GM23338 (cell line): ENCODE data around the gene CACNB3. TPM values are rescaled to one million over a fixed set of nuclear protein-coding genes. Genes with fewer than 3 reads are reported as not detected.

Experiments
- ATAC-seq: fragments of 200-7000 bp; cut with Tn5 transposase; 3 replicates; pipeline ENCODE4 v1.9.1; 2020
- DNase-seq: peaks from one replicate; pipeline ENCODE4 v3.0.0-alpha.2; 2015; ENCODE audit warnings: low spot score
- H2AFZ ChIP-seq: fragments of 200-600 bp; sonication (generic); 2 replicates; pipeline ENCODE4 v1.8.0; 2016; ENCODE audit warnings: antibody characterized with exemption, mild to moderate bottlenecking, moderate library complexity
- H3F3A ChIP-seq: fragments of 200-600 bp; sonication (generic); replicated peaks from 2 replicates; pipeline ENCODE4 v1.8.0; 2017; ENCODE audit warnings: antibody characterized with exemption, mixed run types, low read depth
- H3K27ac ChIP-seq: fragments of 200-600 bp; sonication (generic); 2 replicates; pipeline ENCODE4 v1.6.1; 2016; ENCODE audit warnings: low read depth
- H3K27me3 ChIP-seq: fragments of 200-600 bp; sonication (generic); 2 replicates; pipeline ENCODE4 v1.8.0; 2016; ENCODE audit warnings: mild to moderate bottlenecking, mixed run types, moderate library complexity; ENCODE audit not compliant: insufficient read depth
- H3K36me3 ChIP-seq: fragments of 200-600 bp; sonication (generic); 2 replicates; pipeline ENCODE4 v1.8.0; 2016; ENCODE audit warnings: mild to moderate bottlenecking; ENCODE audit not compliant: insufficient read depth
- H3K4me1 ChIP-seq: fragments of 200-600 bp; sonication (generic); 2 replicates; pipeline ENCODE4 v1.8.0; 2016; ENCODE audit warnings: mild to moderate bottlenecking, moderate library complexity; ENCODE audit not compliant: insufficient read depth
- H3K4me2 ChIP-seq: fragments of 200-600 bp; sonication (generic); 2 replicates; pipeline ENCODE4 v1.7.1; 2017; ENCODE audit warnings: mixed run types
- H3K4me3 ChIP-seq: fragments of 200-600 bp; sonication (generic); 2 replicates; pipeline ENCODE4 v1.6.1; 2016; ENCODE audit warnings: mixed run types
- H3K79me2 ChIP-seq: fragments of 200-600 bp; sonication (generic); replicated peaks from 2 replicates; pipeline ENCODE4 v1.8.0; 2017; ENCODE audit warnings: mild to moderate bottlenecking; ENCODE audit not compliant: insufficient read depth
- H3K9me2 ChIP-seq: fragments of 200-600 bp; sonication (generic); 2 replicates; pipeline ENCODE4 v1.8.0; 2017; ENCODE audit not compliant: insufficient read depth
- H4K20me1 ChIP-seq: fragments of 200-600 bp; sonication (generic); replicated peaks from 2 replicates; pipeline ENCODE4 v1.8.0; 2017; ENCODE audit warnings: mild to moderate bottlenecking; ENCODE audit not compliant: insufficient read depth
- H3K27ac Mint-ChIP-seq: 2 replicates; pipeline ENCODE4 v1.8.0; 2020; ENCODE audit warnings: inconsistent platforms, mild to moderate bottlenecking, moderate library complexity, mixed read lengths
- H3K27me3 Mint-ChIP-seq: 3 replicates; pipeline ENCODE4 v1.8.0; 2022; ENCODE audit warnings: low read depth, mild to moderate bottlenecking, moderate library complexity, mixed read lengths, inconsistent platforms; ENCODE audit not compliant: insufficient read depth, poor library complexity
- H3K36me3 Mint-ChIP-seq: 3 replicates; pipeline ENCODE4 v1.8.0; 2021; ENCODE audit warnings: low read depth, mild to moderate bottlenecking, inconsistent platforms, moderate library complexity, mixed read lengths
- H3K4me1 Mint-ChIP-seq: 3 replicates; pipeline ENCODE4 v1.8.0; 2020; ENCODE audit warnings: mild to moderate bottlenecking, inconsistent platforms, mixed read lengths
- H3K4me3 Mint-ChIP-seq: 3 replicates; pipeline ENCODE4 v1.8.0; 2021; ENCODE audit warnings: moderate library complexity, mild to moderate bottlenecking, inconsistent platforms, mixed read lengths
- H3K9me3 Mint-ChIP-seq: 3 replicates; pipeline ENCODE4 v1.8.0; 2020; ENCODE audit warnings: moderate library complexity, mild to moderate bottlenecking, inconsistent platforms, mixed read lengths
- CREB1 ChIP-seq: fragments of 250-450 bp; sonication (Bioruptor Pico); IDR thresholded peaks from 2 replicates; pipeline ENCODE4 v1.5.0; 2020; ENCODE audit warnings: low read depth, mild to moderate bottlenecking, moderate library complexity
- EZH2 ChIP-seq: fragments of 200-600 bp; sonication (generic); IDR thresholded peaks from one replicate; pipeline ENCODE4 v1.8.0; 2017; ENCODE audit warnings: antibody characterized with exemption, mild to moderate bottlenecking, low read depth; ENCODE audit not compliant: unreplicated experiment
- EZH2phosphoT487 ChIP-seq: fragments of 200-600 bp; sonication (generic); IDR thresholded peaks from one replicate; pipeline ENCODE4 v1.8.1; 2018; ENCODE audit warnings: antibody characterized with exemption; ENCODE audit not compliant: unreplicated experiment
- JUNB ChIP-seq: IDR thresholded peaks from one replicate; pipeline ENCODE4 v1.6.1; 2016; ENCODE audit warnings: antibody characterized with exemption; ENCODE audit not compliant: unreplicated experiment
- NANOG ChIP-seq: IDR thresholded peaks from 2 replicates; pipeline ENCODE4 v1.6.1; 2016; ENCODE audit warnings: antibody characterized with exemption, borderline replicate concordance
- POLR2AphosphoS5 ChIP-seq: IDR thresholded peaks from 2 replicates; pipeline ENCODE4 v1.6.1; 2016; ENCODE audit warnings: antibody characterized with exemption, low read depth
- REST ChIP-seq: IDR thresholded peaks from one replicate; pipeline ENCODE4 v1.6.1; 2018; ENCODE audit warnings: antibody characterized with exemption; ENCODE audit not compliant: unreplicated experiment
- STAT1 ChIP-seq: IDR thresholded peaks from one replicate; pipeline ENCODE4 v1.6.1; 2016; ENCODE audit warnings: antibody characterized with exemption; ENCODE audit not compliant: unreplicated experiment
- ZNF114 ChIP-seq: fragments of 250-450 bp; sonication (Bioruptor Pico); IDR thresholded peaks from 2 replicates; pipeline ENCODE4 v1.5.0; 2020; ENCODE audit warnings: mild to moderate bottlenecking, moderate library complexity
- ZNF331 ChIP-seq: fragments of 250-450 bp; sonication (Bioruptor Pico); IDR thresholded peaks from 2 replicates; pipeline ENCODE4 v1.5.0; 2020; ENCODE audit warnings: low read depth, mild to moderate bottlenecking, moderate library complexity
- polyA plus RNA-seq: library from polyadenylated mRNA; unstranded; fragments of >200 nt; fragmentation: Nextera tagmentation; extraction: Ambion mirVana; gene quantifications from 2 replicates; pipeline ENCODE4 v1.2.1, GENCODE V29; 2016
- total RNA-seq: library from RNA; depleted of rRNA; stranded (reverse); fragments of >200 nt; shearing (Covaris generic); gene quantifications from 2 replicates; pipeline ENCODE4 v1.2.3, GENCODE V29; 2014
- TF ChIP-seq, protein P1 (sequence below), 2 experiments: fragments of 200-600 bp in 1 of 2; sonication (generic) in 1 of 2; conservative IDR thresholded peaks; 2 replicates each; pipeline versions ENCODE4 v1.5.1 to v1.6.1; 2016 to 2017; ENCODE audit warnings: antibody characterized with exemption in 2 of 2, low read depth in 2 of 2, mild to moderate bottlenecking in 2 of 2, moderate library complexity in 1 of 2
- TF ChIP-seq, protein P2 (sequence below): IDR thresholded peaks from 2 replicates; pipeline ENCODE4 v1.6.1; 2016; ENCODE audit warnings: antibody characterized with exemption
- TF ChIP-seq, protein P3 (sequence below): fragments of 250-450 bp; sonication (Bioruptor Pico); IDR thresholded peaks from 2 replicates; pipeline ENCODE4 v1.5.0; 2020; ENCODE audit warnings: mild to moderate bottlenecking, moderate library complexity

CACNB3 gene
- total and polyA plus RNA-seq, 2 experiments from 2014 or later, result 4.1 to 6.2 TPM

GRCh38 chr12:48779869-48780268, 38.4 kb upstream of the CACNB3 start:
- Histone ChIP-seq H3K4me1 (peaks cover 9% of the 10 kb centered on the region), H4K20me1 (no peaks in the 10 kb centered on the region), H3K79me2 (no peaks in the 10 kb centered on the region), H3K27me3 (no peaks in the 10 kb centered on the region), H3K27ac (no peak overlapping the region), H3K36me3 (no peaks in the 10 kb centered on the region), H3K4me2 (no peak overlapping the region), H2AFZ (no peak overlapping the region), H3K4me3 (no peak overlapping the region), H3K9me2 (no peaks in the 10 kb centered on the region), H3F3A (no peaks in the 10 kb centered on the region)
- ATAC-seq (no peak), DNase-seq (no peak)
- peaks cover 20% of the 10 kb centered on the region for H3K4me1 Mint-ChIP-seq
- no peak overlapping the region for H3K27ac Mint-ChIP-seq
- H3K27me3 Mint-ChIP-seq, result peaks cover 9% of the 10 kb centered on the region
- no peak for TF ChIP-seq EZH2phosphoT487
- TF ChIP-seq, protein P1, sequence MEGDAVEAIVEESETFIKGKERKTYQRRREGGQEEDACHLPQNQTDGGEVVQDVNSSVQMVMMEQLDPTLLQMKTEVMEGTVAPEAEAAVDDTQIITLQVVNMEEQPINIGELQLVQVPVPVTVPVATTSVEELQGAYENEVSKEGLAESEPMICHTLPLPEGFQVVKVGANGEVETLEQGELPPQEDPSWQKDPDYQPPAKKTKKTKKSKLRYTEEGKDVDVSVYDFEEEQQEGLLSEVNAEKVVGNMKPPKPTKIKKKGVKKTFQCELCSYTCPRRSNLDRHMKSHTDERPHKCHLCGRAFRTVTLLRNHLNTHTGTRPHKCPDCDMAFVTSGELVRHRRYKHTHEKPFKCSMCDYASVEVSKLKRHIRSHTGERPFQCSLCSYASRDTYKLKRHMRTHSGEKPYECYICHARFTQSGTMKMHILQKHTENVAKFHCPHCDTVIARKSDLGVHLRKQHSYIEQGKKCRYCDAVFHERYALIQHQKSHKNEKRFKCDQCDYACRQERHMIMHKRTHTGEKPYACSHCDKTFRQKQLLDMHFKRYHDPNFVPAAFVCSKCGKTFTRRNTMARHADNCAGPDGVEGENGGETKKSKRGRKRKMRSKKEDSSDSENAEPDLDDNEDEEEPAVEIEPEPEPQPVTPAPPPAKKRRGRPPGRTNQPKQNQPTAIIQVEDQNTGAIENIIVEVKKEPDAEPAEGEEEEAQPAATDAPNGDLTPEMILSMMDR (conservative IDR thresholded peaks at IDR 0.05; ENCODE audit: low read depth in 2 of 2), result no peak
- TF ChIP-seq JUNB, result no peak
- no peak for TF ChIP-seq REST
- TF ChIP-seq CREB1 (CRISPR knock-in tag), result no peak
- no peak for TF ChIP-seq STAT1
- TF ChIP-seq, protein P2, sequence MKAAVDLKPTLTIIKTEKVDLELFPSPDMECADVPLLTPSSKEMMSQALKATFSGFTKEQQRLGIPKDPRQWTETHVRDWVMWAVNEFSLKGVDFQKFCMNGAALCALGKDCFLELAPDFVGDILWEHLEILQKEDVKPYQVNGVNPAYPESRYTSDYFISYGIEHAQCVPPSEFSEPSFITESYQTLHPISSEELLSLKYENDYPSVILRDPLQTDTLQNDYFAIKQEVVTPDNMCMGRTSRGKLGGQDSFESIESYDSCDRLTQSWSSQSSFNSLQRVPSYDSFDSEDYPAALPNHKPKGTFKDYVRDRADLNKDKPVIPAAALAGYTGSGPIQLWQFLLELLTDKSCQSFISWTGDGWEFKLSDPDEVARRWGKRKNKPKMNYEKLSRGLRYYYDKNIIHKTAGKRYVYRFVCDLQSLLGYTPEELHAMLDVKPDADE, result no peak
- no peak for TF ChIP-seq ZNF331
- no peak for TF ChIP-seq NANOG
- no peak for TF ChIP-seq ZNF114 (CRISPR knock-in tag)
- TF ChIP-seq EZH2, result no peak
- TF ChIP-seq, protein P3, sequence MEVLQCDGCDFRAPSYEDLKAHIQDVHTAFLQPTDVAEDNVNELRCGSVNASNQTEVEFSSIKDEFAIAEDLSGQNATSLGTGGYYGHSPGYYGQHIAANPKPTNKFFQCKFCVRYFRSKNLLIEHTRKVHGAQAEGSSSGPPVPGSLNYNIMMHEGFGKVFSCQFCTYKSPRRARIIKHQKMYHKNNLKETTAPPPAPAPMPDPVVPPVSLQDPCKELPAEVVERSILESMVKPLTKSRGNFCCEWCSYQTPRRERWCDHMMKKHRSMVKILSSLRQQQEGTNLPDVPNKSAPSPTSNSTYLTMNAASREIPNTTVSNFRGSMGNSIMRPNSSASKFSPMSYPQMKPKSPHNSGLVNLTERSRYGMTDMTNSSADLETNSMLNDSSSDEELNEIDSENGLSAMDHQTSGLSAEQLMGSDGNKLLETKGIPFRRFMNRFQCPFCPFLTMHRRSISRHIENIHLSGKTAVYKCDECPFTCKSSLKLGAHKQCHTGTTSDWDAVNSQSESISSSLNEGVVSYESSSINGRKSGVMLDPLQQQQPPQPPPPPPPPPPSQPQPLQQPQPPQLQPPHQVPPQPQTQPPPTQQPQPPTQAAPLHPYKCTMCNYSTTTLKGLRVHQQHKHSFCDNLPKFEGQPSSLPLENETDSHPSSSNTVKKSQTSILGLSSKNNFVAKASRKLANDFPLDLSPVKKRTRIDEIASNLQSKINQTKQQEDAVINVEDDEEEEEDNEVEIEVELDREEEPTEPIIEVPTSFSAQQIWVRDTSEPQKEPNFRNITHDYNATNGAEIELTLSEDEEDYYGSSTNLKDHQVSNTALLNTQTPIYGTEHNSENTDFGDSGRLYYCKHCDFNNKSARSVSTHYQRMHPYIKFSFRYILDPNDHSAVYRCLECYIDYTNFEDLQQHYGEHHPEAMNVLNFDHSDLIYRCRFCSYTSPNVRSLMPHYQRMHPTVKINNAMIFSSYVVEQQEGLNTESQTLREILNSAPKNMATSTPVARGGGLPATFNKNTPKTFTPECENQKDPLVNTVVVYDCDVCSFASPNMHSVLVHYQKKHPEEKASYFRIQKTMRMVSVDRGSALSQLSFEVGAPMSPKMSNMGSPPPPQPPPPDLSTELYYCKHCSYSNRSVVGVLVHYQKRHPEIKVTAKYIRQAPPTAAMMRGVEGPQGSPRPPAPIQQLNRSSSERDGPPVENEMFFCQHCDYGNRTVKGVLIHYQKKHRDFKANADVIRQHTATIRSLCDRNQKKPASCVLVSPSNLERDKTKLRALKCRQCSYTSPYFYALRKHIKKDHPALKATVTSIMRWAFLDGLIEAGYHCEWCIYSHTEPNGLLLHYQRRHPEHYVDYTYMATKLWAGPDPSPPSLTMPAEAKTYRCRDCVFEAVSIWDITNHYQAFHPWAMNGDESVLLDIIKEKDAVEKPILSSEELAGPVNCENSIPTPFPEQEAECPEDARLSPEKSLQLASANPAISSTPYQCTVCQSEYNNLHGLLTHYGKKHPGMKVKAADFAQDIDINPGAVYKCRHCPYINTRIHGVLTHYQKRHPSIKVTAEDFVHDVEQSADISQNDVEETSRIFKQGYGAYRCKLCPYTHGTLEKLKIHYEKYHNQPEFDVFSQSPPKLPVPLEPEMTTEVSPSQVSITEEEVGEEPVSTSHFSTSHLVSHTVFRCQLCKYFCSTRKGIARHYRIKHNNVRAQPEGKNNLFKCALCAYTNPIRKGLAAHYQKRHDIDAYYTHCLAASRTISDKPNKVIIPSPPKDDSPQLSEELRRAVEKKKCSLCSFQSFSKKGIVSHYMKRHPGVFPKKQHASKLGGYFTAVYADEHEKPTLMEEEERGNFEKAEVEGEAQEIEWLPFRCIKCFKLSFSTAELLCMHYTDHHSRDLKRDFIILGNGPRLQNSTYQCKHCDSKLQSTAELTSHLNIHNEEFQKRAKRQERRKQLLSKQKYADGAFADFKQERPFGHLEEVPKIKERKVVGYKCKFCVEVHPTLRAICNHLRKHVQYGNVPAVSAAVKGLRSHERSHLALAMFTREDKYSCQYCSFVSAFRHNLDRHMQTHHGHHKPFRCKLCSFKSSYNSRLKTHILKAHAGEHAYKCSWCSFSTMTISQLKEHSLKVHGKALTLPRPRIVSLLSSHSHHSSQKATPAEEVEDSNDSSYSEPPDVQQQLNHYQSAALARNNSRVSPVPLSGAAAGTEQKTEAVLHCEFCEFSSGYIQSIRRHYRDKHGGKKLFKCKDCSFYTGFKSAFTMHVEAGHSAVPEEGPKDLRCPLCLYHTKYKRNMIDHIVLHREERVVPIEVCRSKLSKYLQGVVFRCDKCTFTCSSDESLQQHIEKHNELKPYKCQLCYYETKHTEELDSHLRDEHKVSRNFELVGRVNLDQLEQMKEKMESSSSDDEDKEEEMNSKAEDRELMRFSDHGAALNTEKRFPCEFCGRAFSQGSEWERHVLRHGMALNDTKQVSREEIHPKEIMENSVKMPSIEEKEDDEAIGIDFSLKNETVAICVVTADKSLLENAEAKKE (CRISPR knock-in tag), result no peak
- no peak for TF ChIP-seq POLR2AphosphoS5
- H3K9me3 Mint-ChIP-seq, result no peaks in the 10 kb centered on the region; the same call in 2 of the 3 replicates
- no peak overlapping the region for H3K4me3 Mint-ChIP-seq
- H3K36me3 Mint-ChIP-seq, result no peaks in the 10 kb centered on the region; the same call in 1 of the 3 replicates
